Naive thymus-derived CD8-positive, alpha-beta T cell (primary cell): Measurements from ENCODE around the gene SUGCT. TPM values are rescaled to one million over a fixed set of nuclear protein-coding genes. Genes with fewer than 3 reads are reported as not detected.

ENCODE experiments used
- ATAC-seq, 2 donors: fragments of 150-1000 bp; cut with Tn5 transposase in 1 of 2; sonication (Bioruptor Pico), chemical (Tn5 transposase) in 1 of 2; 1 replicate in 1 of 2; 2 replicates in 1 of 2; pipeline ENCODE4 v1.10.0; 2021; ENCODE audit warnings: mild to moderate bottlenecking in 2 of 2, moderate library complexity in 2 of 2
- POLR2A ChIA-PET: fragments of 350-600 bp; sonication (Branson Sonifier 250); formaldehyde crosslinking; loops from one replicate; lab custom pipeline; 2021; ENCODE audit warnings: antibody characterized with exemption; lab: Charles Lee
- DNase-seq, 10 donors: peaks; one replicate each; pipeline versions ENCODE4 v3.0.0 to v3.0.0-alpha.2; 2020 to 2022
- H3K27ac Mint-ChIP-seq, 10 donors: one replicate each; pipeline ENCODE4 v1.8.0; 2020 to 2022; ENCODE audit warnings: mild to moderate bottlenecking in 10 of 10, mixed read lengths in 10 of 10, moderate library complexity in 4 of 10, inconsistent platforms in 1 of 10
- H3K27me3 Mint-ChIP-seq, 5 donors: one replicate each; pipeline ENCODE4 v1.8.0; 2021 to 2022; ENCODE audit warnings: mixed read lengths in 5 of 5
- H3K36me3 Mint-ChIP-seq, 3 donors: one replicate each; pipeline ENCODE4 v1.8.0; 2020 to 2022; ENCODE audit warnings: mixed read lengths in 3 of 3, mild to moderate bottlenecking in 2 of 3, inconsistent platforms in 1 of 3
- H3K4me1 Mint-ChIP-seq, 4 donors: one replicate each; pipeline ENCODE4 v1.8.0; 2021 to 2022; ENCODE audit warnings: mixed read lengths in 4 of 4
- H3K4me3 Mint-ChIP-seq, 10 donors: one replicate each; pipeline ENCODE4 v1.8.0; 2020 to 2022; ENCODE audit warnings: mild to moderate bottlenecking in 10 of 10, mixed read lengths in 10 of 10, moderate library complexity in 6 of 10, inconsistent platforms in 1 of 10
- H3K9me3 Mint-ChIP-seq, 9 donors: one replicate each; pipeline ENCODE4 v1.8.0; 2020 to 2022; ENCODE audit warnings: mixed read lengths in 9 of 9, mild to moderate bottlenecking in 3 of 9, inconsistent platforms in 1 of 9, moderate library complexity in 1 of 9
- polyA plus RNA-seq, 3 donors: library from polyadenylated mRNA; unstranded; fragments of 300-500 nt; fragmentation: Illumina TruSeq; gene quantifications; one replicate each; pipeline ENCODE4 v1.2.3, GENCODE V29; 2021
- total RNA-seq, 8 experiments: library from RNA in 2 of 8; stranded (reverse) in 2 of 8; gene quantifications; one replicate each; pipeline ENCODE4 v1.2.3 and lab custom pipeline; 2021 to 2026

Gene SUGCT
- total and polyA plus RNA-seq, 5 experiments from 2014 or later, result 1.3 to 3.6 (median 2.1) TPM

DNA sequence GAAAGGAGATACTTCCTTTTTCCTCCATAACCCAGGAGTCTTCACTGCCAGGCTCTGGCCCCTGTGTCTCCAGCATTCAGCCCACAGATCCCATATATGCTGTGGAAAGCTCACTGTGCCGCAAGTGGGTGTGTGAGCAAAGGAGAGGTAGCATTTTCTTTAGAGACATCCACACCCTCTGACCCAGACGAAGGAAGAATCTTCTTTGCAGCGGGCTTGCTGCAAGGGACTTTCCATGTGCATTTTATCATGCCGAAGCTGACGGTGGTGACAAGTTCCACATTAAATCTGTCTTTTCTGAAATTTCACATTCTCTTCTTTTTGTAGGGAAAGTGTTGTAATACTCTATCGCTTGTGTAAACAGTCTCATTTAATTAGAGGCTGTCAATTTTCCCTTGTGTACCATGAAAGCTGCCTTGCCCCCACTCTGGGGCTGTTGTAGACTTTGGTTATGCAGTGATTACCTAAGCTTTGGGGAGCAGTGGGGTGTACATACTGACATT, 409.5 kb downstream of the SUGCT start:
- no peaks in the 10 kb centered on the region for H3K9me3 Mint-ChIP-seq
- H3K36me3 Mint-ChIP-seq, result no peaks in the 10 kb centered on the region
- no peak overlapping the region for H3K27ac Mint-ChIP-seq
- no peak for DNase-seq
- POLR2A ChIA-PET, result no interaction called here
- no peaks in the 10 kb centered on the region for H3K4me1 Mint-ChIP-seq
- H3K27me3 Mint-ChIP-seq, result no peaks in the 10 kb centered on the region
- no peak overlapping the region for H3K4me3 Mint-ChIP-seq
- no peak for ATAC-seq

DNA sequence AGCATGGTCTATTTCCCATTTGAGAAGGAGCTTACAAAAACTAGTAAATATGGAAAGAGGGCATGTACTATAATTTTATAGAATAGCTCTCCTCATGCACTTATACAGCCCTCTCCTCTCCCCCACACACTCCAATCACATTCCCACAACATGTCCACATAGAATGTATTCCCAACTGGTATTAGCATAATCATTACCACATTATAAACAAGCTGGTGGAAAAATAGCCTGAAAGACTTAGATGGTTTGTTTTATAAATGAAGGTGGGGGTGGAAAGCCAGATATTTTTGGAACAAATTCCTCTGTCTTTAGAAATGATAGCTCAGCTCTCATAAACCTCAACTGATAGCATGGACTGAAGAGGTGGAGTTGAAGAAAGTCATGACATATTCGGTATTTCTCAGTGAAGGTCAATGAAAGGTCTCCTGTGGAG, 410.1 kb downstream of the SUGCT start:
- Mint-ChIP-seq H3K36me3 (no peaks in the 10 kb centered on the region), H3K27me3 (no peaks in the 10 kb centered on the region), H3K9me3 (no peaks in the 10 kb centered on the region), H3K27ac (no peak overlapping the region), H3K4me1 (no peaks in the 10 kb centered on the region), H3K4me3 (no peak overlapping the region)
- DNase-seq (no peak), ATAC-seq (no peak)
- POLR2A ChIA-PET, result no interaction called here

DNA sequence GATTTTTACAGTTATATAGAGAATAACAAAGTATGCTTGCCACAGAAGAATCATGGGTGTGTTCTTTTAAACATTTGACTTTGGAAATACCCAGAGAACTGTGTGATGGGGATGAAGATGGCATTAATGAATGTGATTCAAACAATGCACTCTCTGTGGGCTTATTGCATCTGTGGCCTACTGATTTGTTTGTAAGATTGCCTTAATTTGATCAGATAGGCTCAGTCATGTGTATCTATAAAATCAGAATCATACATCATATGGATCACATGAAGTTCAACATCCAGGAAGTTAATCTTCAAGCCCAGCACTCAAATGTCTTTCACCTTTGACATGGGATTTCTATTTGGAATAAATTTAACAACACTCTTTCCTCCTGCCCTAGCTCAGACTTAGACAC, 410.9 kb downstream of the SUGCT start:
- POLR2A ChIA-PET, result no interaction called here
- no peaks in the 10 kb centered on the region for H3K36me3 Mint-ChIP-seq
- no peak for DNase-seq
- H3K27ac Mint-ChIP-seq, result no peak overlapping the region
- H3K4me1 Mint-ChIP-seq, result no peaks in the 10 kb centered on the region
- no peaks in the 10 kb centered on the region for H3K9me3 Mint-ChIP-seq
- no peak overlapping the region for H3K4me3 Mint-ChIP-seq
- H3K27me3 Mint-ChIP-seq, result no peaks in the 10 kb centered on the region
- ATAC-seq, result no peak

DNA sequence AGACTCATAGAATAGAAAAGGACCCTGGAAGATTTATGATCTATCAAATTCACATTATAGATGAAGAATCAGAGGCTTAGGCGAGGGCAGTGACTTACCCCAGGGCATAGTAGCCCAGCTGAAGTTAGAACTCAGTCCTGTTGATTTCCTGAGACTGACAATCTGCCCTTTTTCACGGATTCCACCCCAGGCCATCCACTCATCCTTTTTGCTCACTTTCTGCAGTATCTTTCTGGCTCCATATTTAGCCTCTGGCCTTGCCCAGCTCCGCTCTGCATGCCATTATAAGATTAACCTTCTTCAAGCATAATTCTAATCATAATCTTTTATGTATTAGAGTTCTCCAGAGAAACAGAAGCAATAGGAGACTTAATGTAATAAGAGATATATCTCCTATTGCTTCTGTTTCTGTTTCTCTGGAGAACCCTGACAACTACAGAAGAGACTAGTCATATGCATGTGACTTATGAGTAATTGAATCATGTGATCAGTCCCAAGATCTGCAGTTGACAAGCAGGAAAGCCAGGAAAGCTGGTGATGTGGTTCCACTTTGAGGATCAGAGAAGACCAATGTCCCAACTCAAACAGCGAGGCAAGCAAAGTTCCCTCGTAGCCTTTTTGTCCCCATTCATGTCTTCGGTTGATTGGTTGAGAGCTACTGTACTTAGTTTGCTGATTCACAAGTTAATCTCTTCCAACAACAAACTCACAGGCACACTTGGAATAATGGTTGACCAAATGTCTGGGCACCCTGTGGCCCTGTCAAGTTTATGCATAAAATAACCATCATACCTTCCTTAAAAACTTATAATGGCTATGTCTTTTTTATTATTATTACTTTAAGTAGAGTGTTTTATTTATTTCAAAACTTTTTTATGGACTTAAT, 412.1 kb downstream of the SUGCT start:
- Mint-ChIP-seq H3K4me3 (no peak overlapping the region), H3K4me1 (peaks cover 0 to 3% (median 1%) of the 10 kb centered on the region in 4 donors), H3K36me3 (no peaks in the 10 kb centered on the region), H3K27ac (no peak overlapping the region), H3K9me3 (no peaks in the 10 kb centered on the region), H3K27me3 (no peaks in the 10 kb centered on the region)
- DNase-seq (no peak), ATAC-seq (no peak)
- POLR2A ChIA-PET, result no interaction called here

DNA sequence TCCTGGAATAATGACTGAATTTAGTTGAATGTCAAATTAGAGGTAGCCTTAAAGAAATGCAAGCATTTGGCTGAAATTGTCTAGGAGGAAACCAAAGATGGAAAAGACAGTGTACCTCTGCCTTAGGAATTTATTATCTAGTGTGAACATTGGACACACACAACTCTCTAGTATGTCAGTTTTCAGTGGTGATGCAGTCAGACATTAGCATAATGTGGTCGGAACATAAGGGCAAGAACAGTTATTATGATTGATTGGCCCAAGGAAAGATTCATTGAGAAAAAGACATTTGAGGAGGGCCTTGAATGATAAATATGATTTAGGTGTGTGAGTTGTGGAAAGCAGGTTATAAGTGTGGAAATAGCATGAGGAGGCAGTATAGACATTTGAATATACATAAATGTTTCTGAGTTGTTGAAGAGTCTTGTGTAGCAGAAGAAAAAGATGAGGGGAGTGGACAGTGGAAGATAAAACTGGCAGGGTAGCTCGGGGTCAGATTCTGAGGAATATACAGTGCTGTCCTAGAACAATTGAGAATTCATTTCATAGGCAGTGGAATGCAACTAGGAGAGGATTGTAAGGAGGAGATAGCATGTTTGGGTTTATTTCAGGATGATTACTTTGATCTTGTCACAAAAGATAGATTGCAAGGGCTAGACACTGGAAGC, 414.7 kb downstream of the SUGCT start:
- no peaks in the 10 kb centered on the region for H3K27me3 Mint-ChIP-seq
- no peak overlapping the region for H3K27ac Mint-ChIP-seq

DNA sequence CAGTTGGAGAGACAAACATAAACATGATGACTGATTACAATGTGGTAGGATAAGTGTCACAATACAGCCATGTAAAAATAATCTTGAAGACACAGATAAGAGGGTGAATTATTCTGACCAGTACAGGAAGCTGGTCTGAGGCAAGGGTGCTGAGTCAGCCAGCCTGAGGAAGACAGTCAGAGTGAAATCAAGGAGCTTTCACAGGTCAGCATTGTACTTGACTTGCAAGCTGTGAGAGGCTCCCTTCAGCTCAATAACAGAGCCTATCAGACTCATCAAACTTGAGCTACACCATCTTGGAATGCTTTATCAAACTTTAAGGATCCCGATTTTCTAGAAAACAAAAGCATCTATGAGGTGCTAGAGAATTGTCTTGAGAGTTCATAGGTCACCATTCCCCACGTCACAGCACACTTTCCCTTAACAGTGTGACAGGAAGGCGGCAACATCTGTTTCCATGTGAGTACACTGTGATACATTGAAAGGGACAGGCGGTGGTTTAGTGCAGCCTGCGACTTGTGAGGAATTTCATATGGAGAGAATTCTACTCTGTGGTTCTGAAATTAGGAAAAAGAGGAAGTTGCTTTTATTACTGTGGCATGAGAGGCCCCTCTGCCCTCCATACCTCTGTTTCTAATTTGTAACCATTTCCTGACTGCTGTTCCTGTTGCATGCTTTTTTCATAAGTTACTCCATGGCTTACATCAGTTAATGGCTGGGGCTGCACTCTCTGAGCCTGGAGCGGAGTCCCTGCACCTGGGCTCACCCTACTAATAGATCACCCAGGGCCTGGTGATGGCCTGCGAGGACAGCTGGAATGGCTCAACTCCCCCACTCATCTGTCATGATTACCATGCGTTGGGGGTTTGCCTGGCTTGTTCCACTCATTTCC, 417.1 kb downstream of the SUGCT start:
- Mint-ChIP-seq H3K4me1 (peaks cover 0 to 8% (median 3%) of the 10 kb centered on the region in 4 donors), H3K9me3 (no peaks in the 10 kb centered on the region), H3K36me3 (no peaks in the 10 kb centered on the region), H3K4me3 (no peak overlapping the region), H3K27me3 (no peaks in the 10 kb centered on the region), H3K27ac (no peak overlapping the region)
- ATAC-seq, result no peak
- no peak for DNase-seq
- POLR2A ChIA-PET, result no interaction called here

More for the DNA sequence above, 414.7 kb downstream of the SUGCT start:
- Mint-ChIP-seq H3K4me1 (peaks cover 0 to 8% (median 3%) of the 10 kb centered on the region in 4 donors), H3K4me3 (no peak overlapping the region), H3K36me3 (no peaks in the 10 kb centered on the region), H3K9me3 (no peaks in the 10 kb centered on the region)
- DNase-seq (no peak), ATAC-seq (no peak)
- POLR2A ChIA-PET, result no interaction called here

DNA sequence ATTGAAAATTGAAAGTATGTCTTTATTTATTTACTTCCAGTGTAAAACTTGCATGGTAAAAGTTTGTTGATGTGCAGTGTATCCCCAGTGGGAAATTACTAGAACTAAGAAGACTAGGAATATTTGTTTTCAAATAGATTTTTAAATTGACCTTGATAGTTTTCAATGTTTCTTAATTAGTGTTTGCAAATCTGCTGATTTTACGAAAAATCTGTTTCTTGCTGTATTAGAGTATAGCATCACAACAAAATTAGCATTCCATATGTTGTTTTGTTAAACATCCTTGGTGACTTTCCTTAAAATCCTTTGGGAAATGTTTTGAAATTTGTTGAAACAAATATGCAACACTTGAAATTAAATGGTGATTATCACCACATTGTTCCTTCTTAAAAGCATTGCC, 425.9 kb downstream of the SUGCT start:
- Mint-ChIP-seq H3K9me3 (peaks cover 0 to 11% (median 0%) of the 10 kb centered on the region in 9 donors), H3K4me3 (no peak overlapping the region), H3K4me1 (no peaks in the 10 kb centered on the region), H3K27ac (no peak overlapping the region), H3K27me3 (peaks cover 0 to 3% (median 0%) of the 10 kb centered on the region in 5 donors), H3K36me3 (no peaks in the 10 kb centered on the region)
- DNase-seq, result no peak
- POLR2A ChIA-PET, result no interaction called here
- no peak for ATAC-seq

DNA sequence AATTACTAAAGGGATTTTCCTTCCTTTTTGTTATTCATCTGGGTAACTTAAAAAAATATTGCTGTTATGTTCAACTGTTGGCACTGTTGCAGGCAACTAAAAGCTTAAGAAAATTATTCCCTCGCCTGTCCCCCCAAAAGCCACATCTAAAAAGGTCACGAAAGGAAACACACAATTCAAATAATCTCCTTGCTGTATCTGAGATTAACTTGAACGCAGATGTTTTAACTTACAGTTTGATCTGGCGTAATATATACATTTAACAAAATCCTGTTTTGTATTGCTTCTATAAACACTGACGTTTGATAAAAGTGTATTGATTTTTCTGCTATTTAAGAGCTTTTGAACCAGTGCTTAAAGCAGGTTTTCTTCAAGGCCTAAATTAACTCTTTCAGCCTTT, 432.1 kb downstream of the SUGCT start:
- ATAC-seq (no peak), DNase-seq (no peak)
- H3K4me3 Mint-ChIP-seq, result no peak overlapping the region
- H3K27me3 Mint-ChIP-seq, result peaks cover 0 to 3% (median 0%) of the 10 kb centered on the region in 5 donors
- H3K27ac Mint-ChIP-seq, result no peak overlapping the region
- H3K4me1 Mint-ChIP-seq, result no peaks in the 10 kb centered on the region
- no peaks in the 10 kb centered on the region for H3K36me3 Mint-ChIP-seq
- peaks cover 0 to 8% (median 0%) of the 10 kb centered on the region in 9 donors for H3K9me3 Mint-ChIP-seq
- POLR2A ChIA-PET, result no interaction called here

DNA sequence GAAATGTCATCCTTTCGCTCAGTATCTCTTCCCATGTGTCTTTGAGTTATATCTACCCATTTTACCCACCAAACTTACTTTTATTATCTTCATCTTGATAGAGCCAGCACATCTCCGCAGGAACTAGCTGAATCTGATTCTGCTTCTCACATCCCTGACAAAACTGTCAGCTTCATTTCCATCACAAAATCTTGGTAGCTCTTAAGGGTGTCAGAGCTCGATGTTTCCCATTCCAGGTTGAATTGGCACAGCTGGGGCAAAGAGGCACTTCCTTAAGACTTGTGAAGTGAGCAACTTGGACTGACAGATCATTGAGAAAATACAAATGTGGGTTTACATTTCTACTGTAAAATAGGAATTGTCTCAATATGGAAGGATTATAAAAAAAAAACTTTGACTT, 434.5 kb downstream of the SUGCT start:
- no peaks in the 10 kb centered on the region for H3K27me3 Mint-ChIP-seq
- ATAC-seq (no peak), DNase-seq (no peak)
- H3K4me1 Mint-ChIP-seq, result no peaks in the 10 kb centered on the region
- POLR2A ChIA-PET, result no interaction called here
- no peak overlapping the region for H3K4me3 Mint-ChIP-seq
- peaks cover 0 to 4% (median 0%) of the 10 kb centered on the region in 9 donors for H3K9me3 Mint-ChIP-seq
- H3K36me3 Mint-ChIP-seq, result no peaks in the 10 kb centered on the region
- H3K27ac Mint-ChIP-seq, result no peak overlapping the region

DNA sequence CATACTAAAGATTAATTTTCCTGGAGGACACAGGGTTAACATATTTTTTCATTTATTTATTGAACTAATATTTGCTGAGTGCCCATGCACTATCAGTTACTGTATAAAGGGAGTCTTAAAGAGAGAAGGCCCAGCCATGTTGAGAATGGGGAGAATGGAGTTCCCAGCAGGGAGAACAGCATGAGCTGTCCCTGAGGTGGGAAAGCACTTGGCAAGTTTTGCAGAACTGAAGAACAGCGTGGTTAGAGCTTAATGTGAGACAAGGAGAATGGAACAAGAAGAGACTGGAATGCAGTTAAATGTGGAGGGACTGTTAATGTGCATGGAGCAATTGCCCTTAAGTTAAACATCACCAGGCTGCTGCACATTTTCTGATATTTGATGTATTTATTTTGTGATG, 435.4 kb downstream of the SUGCT start:
- POLR2A ChIA-PET, result no interaction called here
- ATAC-seq (no peak), DNase-seq (no peak)
- Mint-ChIP-seq H3K36me3 (no peaks in the 10 kb centered on the region), H3K9me3 (peaks cover 0 to 1% (median 0%) of the 10 kb centered on the region in 9 donors), H3K4me3 (no peak overlapping the region), H3K27me3 (no peaks in the 10 kb centered on the region), H3K27ac (no peak overlapping the region), H3K4me1 (no peaks in the 10 kb centered on the region)

DNA sequence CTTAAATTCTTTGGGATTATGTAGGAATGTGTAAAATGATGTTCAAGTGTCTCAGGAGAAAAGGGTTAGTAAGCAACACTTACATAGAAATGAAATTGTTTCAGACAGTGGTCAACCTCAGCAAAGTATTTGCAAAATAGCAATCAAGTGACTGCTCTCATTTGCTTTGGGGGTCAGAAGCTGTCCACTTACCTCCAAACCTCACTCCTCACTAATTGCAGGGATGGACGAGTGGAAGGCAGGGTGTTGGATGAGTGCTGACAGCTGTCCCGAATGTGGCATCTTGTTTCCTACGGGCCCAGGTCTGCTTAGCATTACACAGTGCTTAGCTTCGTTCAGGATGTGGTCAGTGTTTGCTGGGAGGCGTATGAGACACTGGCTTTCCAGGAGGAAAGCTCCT, 437.0 kb downstream of the SUGCT start:
- no peak overlapping the region for H3K4me3 Mint-ChIP-seq
- H3K36me3 Mint-ChIP-seq, result no peaks in the 10 kb centered on the region
- ATAC-seq (no peak), DNase-seq (no peak)
- POLR2A ChIA-PET, result no interaction called here
- no peak overlapping the region for H3K27ac Mint-ChIP-seq
- peaks cover 0 to 2% (median 0%) of the 10 kb centered on the region in 9 donors for H3K9me3 Mint-ChIP-seq
- no peaks in the 10 kb centered on the region for H3K27me3 Mint-ChIP-seq
- no peaks in the 10 kb centered on the region for H3K4me1 Mint-ChIP-seq

DNA sequence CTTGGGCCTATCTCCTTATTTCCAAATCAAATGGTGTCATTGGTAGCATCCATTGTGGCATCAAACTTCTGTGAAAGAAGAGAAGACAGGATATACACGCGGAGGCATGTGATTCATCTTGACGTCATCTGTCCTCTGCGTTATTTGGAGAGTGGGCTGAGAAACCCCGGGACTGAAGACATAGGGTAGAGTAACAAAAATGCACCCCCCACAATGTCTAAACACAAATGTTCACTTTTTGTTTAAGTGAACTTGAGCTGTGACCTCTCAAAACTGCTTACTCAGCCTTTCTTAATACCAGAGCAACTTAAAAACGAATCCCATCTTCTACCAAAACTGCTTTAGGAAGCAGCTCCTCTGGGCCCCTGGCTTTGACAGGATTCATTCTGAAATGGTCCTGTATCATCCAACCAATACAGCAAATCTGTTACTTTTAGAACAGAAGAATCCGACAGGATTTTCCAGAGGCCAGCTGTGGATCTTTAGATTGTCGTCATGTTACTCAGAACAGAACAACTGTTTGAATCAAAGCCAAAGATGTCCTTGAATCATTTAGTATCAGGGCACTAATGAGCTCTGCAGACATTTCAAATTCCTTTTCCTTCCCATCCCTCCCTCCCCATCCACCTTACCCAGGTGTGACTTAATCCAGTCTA, 438.1 kb downstream of the SUGCT start:
- Mint-ChIP-seq H3K4me3 (no peak overlapping the region), H3K4me1 (no peaks in the 10 kb centered on the region), H3K9me3 (peaks cover 0 to 8% (median 0%) of the 10 kb centered on the region in 9 donors), H3K36me3 (peaks cover 0 to 10% (median 0%) of the 10 kb centered on the region in 3 donors), H3K27ac (no peak overlapping the region), H3K27me3 (no peaks in the 10 kb centered on the region)
- DNase-seq (no peak), ATAC-seq (no peak)
- POLR2A ChIA-PET, result no interaction called here
